Activated B cell treated with CpG ODN at 0.5 μM for 24 hours (primary cell): ENCODE results near the gene GTF3C2. TPM values are rescaled to one million over a fixed set of nuclear protein-coding genes. Genes with fewer than 3 reads are reported as not detected.

Experiments
- ATAC-seq: fragments of 200-7000 bp; cut with Tn5 transposase; one replicate; pipeline ENCODE4 v1.10.0; 2021; ENCODE audit warnings: low read depth, mild to moderate bottlenecking, moderate library complexity
- CTCF ChIA-PET: fragments of 350-600 bp; sonication (Branson Sonifier 250); formaldehyde crosslinking; loops from one replicate; lab custom pipeline; 2021; ENCODE audit warnings: antibody characterized with exemption; lab: Charles Lee
- POLR2A ChIA-PET: fragments of 350-600 bp; sonication (Branson Sonifier 250); formaldehyde crosslinking; loops from one replicate; lab custom pipeline; 2021; ENCODE audit warnings: antibody characterized with exemption; lab: Charles Lee
- DNase-seq: peaks from one replicate; pipeline ENCODE4 v3.0.0; 2022
- H3K27ac Mint-ChIP-seq: one replicate; pipeline ENCODE4 v1.8.0; 2020; ENCODE audit warnings: mixed read lengths
- H3K27me3 Mint-ChIP-seq: one replicate; pipeline ENCODE4 v1.8.0; 2021; ENCODE audit warnings: mixed read lengths
- H3K36me3 Mint-ChIP-seq: one replicate; pipeline ENCODE4 v1.8.0; 2021; ENCODE audit warnings: low read depth, mixed read lengths
- H3K4me1 Mint-ChIP-seq: one replicate; pipeline ENCODE4 v1.8.0; 2021; ENCODE audit warnings: mixed read lengths
- H3K4me3 Mint-ChIP-seq: one replicate; pipeline ENCODE4 v1.8.0; 2020; ENCODE audit warnings: mild to moderate bottlenecking, mixed read lengths
- H3K9me3 Mint-ChIP-seq: one replicate; pipeline ENCODE4 v1.8.0; 2020; ENCODE audit warnings: mixed read lengths
- CTCF ChIP-seq: fragments of 200-600 bp; IDR thresholded peaks from one replicate; pipeline ENCODE4 v1.8.0; 2022; ENCODE audit warnings: antibody characterized with exemption, mild to moderate bottlenecking
- intact Hi-C: fragments of 100-400 bp; cut with micrococcal nuclease; formaldehyde crosslinking; loops from one replicate; pipeline ENCODE4 v1.15.1; 2024
- total RNA-seq: library from RNA; stranded (reverse); gene quantifications from 2 replicates; pipeline ENCODE4 v1.2.3, GENCODE V29; 2022

GTF3C2 gene
- total RNA-seq, 1 donor from 2014 or later, result 119 TPM

DNA sequence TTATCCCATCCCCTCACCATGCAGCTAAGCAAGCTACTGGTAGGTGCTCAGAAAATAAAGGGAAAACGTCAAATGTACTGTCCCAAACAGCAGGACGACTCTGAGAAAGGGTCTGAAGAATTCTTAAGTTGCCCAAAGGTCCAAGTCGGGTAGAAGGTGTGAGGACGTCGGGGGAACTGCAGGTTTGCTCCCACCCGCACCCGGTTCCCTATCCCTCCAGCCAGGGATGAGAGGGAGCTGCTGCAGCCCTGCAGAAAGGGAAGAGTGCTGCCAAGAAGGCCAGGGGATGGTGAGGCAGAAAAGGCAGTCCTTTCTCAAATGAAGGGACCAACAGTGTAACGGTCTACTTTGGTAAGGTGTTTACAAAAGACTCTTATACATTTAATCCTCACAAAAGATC is 41.4 kb downstream of the GTF3C2 start:
- no peak overlapping the region for H3K4me3 Mint-ChIP-seq
- CTCF ChIA-PET, result no interaction called here
- no peaks in the 10 kb centered on the region for H3K4me1 Mint-ChIP-seq
- POLR2A ChIA-PET, result no interaction called here
- peaks cover 26% of the 10 kb centered on the region for H3K36me3 Mint-ChIP-seq
- intact Hi-C loops, result no loop called here
- no peak for TF ChIP-seq CTCF
- DNase-seq (no peak), ATAC-seq (no peak)
- H3K9me3 Mint-ChIP-seq, result no peaks in the 10 kb centered on the region
- no peaks in the 10 kb centered on the region for H3K27me3 Mint-ChIP-seq
- no peak overlapping the region for H3K27ac Mint-ChIP-seq

- Mint-ChIP-seq H3K9me3 (no peaks in the 10 kb centered on the region), H3K4me3 (no peak overlapping the region), H3K36me3 (peaks cover 27% of the 10 kb centered on the region), H3K27me3 (no peaks in the 10 kb centered on the region), H3K4me1 (no peaks in the 10 kb centered on the region), H3K27ac (no peak overlapping the region)
- POLR2A ChIA-PET, result no interaction called here
- DNase-seq (no peak), ATAC-seq (no peak)
- intact Hi-C loops, result no loop called here
- CTCF ChIA-PET, result no interaction called here
- no peak for TF ChIP-seq CTCF
Observed at GRCh38 chr2:27314709-27315108, 41.9 kb downstream of the GTF3C2 start.

GRCh38 chr2:27313882-27314645 is 42.5 kb downstream of the GTF3C2 start:
- CTCF ChIA-PET, result interaction anchor here (0.7 kb wide), 1 partner anchor 12 kb away, joined by 3 read pairs; no protein-coding TSS in a partner anchor
- ATAC-seq, result no peak
- H3K27ac Mint-ChIP-seq, result no peak overlapping the region
- POLR2A ChIA-PET, result no interaction called here
- intact Hi-C loops, result no loop called here
- no peak for TF ChIP-seq CTCF
- DNase-seq, result no peak
- no peaks in the 10 kb centered on the region for H3K27me3 Mint-ChIP-seq
- no peaks in the 10 kb centered on the region for H3K4me1 Mint-ChIP-seq
- no peaks in the 10 kb centered on the region for H3K9me3 Mint-ChIP-seq
- H3K4me3 Mint-ChIP-seq, result no peak overlapping the region
- H3K36me3 Mint-ChIP-seq, result peaks cover 32% of the 10 kb centered on the region

- ChIA-PET POLR2A (no interaction called here), CTCF (no interaction called here)
- TF ChIP-seq CTCF, result no peak
- intact Hi-C loops, result no loop called here
- Mint-ChIP-seq H3K4me3 (no peak overlapping the region), H3K27me3 (no peaks in the 10 kb centered on the region), H3K36me3 (peaks cover 33% of the 10 kb centered on the region), H3K4me1 (peaks cover 1% of the 10 kb centered on the region), H3K27ac (no peak overlapping the region), H3K9me3 (no peaks in the 10 kb centered on the region)
- ATAC-seq, result no peak
- DNase-seq, result no peak
Observed at GRCh38 chr2:27312152-27312551, 44.4 kb downstream of the GTF3C2 start.

GRCh38 chr2:27309651-27310050 is 46.9 kb downstream of the GTF3C2 start:
- ChIA-PET CTCF (no interaction called here), POLR2A (interaction anchor here (0.7 kb wide), 1 partner anchor 414 kb away, joined by 3 read pairs; no protein-coding TSS in a partner anchor)
- Mint-ChIP-seq H3K9me3 (no peaks in the 10 kb centered on the region), H3K4me3 (no peak overlapping the region), H3K27ac (no peak overlapping the region), H3K27me3 (peaks cover 16% of the 10 kb centered on the region), H3K36me3 (peaks cover 30% of the 10 kb centered on the region), H3K4me1 (peaks cover 7% of the 10 kb centered on the region)
- DNase-seq (no peak), ATAC-seq (no peak)
- no peak for TF ChIP-seq CTCF
- intact Hi-C loops, result no loop called here
